ENCODE measurements around the gene SEC24C. TPM values are rescaled to one million over a fixed set of nuclear protein-coding genes. Genes with fewer than 3 reads are reported as not detected.

SEC24C gene
- total and polyA plus RNA-seq, 2 of the 13 experiments (the other 11 are each of a cell fraction or from before 2014, with no cell fraction given) = 63.1 to 66.4 TPM

DNA sequence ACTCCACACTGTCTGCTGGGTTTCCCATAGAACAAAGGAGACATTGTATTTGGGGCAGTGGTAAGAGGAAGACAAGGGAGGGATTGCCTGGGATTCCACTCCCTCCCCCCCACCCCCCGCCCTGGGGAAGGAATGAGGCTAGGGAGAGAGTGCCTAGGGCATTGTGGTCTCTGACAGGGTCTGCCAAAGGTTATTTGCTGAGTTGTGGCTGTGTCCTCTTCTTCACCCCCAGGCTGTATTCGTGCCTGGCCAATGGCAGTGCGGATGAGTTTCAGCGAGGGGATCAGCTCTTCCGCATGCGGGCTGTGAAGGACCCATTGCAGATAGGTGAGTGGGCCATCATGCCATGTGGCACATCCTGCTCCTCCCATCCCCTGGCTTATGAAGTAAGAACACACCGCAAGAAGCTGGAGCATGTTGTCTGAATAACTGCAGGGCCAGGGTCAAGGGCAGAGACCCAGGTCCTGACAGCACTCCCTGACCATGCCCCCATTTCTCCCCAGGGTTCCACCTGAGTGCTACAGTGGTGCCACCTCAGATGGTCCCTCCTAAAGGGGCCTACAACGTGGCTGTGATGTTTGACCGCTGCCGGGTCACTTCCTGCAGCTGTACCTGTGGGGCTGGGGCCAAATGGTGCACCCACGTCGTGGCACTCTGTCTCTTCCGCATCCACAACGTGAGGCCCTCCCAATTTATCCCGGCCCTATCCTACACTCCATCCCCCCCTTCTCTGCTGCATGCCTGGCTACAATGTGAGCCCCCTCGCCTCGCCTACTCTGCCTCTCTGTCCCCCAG, 44.9 kb downstream of the SEC24C start:
- H3K79me2 ChIP-seq (ENCODE audit: insufficient read depth, low read length) = peaks cover 26% of the 10 kb centered on the region
- ChIA-PET CTCF (ENCODE audit: low intra/inter-chr PET ratio, low total read pairs) (no interaction called here), POLR2A (no interaction called here)
- ATAC-seq (no peak), DNase-seq (ENCODE audit: low spot score) (no peak), FAIRE-seq (no peak)
- WGBS (ENCODE audit: low lambda C conversion rate) = 98% methylated on average over 9 of the region's 17 CpGs
- peaks cover 29 to 49% of the 10 kb centered on the region in 2 experiments for H3K36me3 ChIP-seq (replicated peaks in 1 of 2; ENCODE audit: control insufficient read depth in 1 of 2, insufficient read depth in 2 of 2, low read length in 2 of 2)
- no peak overlapping the region for H2AFZ ChIP-seq (ENCODE audit: low read length)
- no peak overlapping the region for H3K27ac ChIP-seq (ENCODE audit: extremely low read length, insufficient read depth, low read length)
- H3K4me3 ChIP-seq (replicated peaks in 1 of 3; ENCODE audit: insufficient read depth in 1 of 3, low read depth in 2 of 3, low read length in 3 of 3) = no peak overlapping the region
- in situ Hi-C loops (cut with HindIII; ENCODE audit: extremely low pct_ligation_motif_present, low pct_unique_long_range_greater_than_20kb) (no loop called here), intact Hi-C loops (cut with micrococcal nuclease; ENCODE audit: unreplicated experiment) (no loop called here)
- H3K4me2 ChIP-seq (ENCODE audit: low read depth, low read length) = no peak overlapping the region
- no peaks in the 10 kb centered on the region; a peak in 1 of 5 replicates for H3K27me3 ChIP-seq (ENCODE audit: control insufficient read depth in 1 of 2, insufficient read depth in 2 of 2, low read length in 2 of 2)
- no peaks in the 10 kb centered on the region for H3K9me3 ChIP-seq (ENCODE audit: low read length)
- H4K20me1 ChIP-seq (ENCODE audit: insufficient read depth, low read length) = 0 out of 2 replicates have a peak, but pooled peaks cover 2% of the 10 kb centered on the region
- H3K9ac ChIP-seq (ENCODE audit: insufficient read depth, low read depth, low read length) = no peak overlapping the region
- BruUV-seq (replicated peaks) = no TSS peak
- peaks cover 34% of the 10 kb centered on the region for H3K4me1 ChIP-seq (ENCODE audit: insufficient read depth, low read length)
- TF ChIP-seq ZSCAN9 (CRISPR knock-in tag; IDR thresholded peaks at IDR 0.05; ENCODE audit: borderline replicate concordance) = no peak
- no peak for TF ChIP-seq TAF15 (IDR thresholded peaks at IDR 0.05; ENCODE audit: low read depth, low read length, poor library complexity, severe bottlenecking)
- no peak for TF ChIP-seq FIP1L1 (IDR thresholded peaks at IDR 0.05; ENCODE audit: borderline replicate concordance, insufficient read depth, low read depth, low read length)
- no peak for TF ChIP-seq ZNF781 (CRISPR knock-in tag; IDR thresholded peaks at IDR 0.05; ENCODE audit: borderline replicate concordance, not compliant biosample characterization)
- TF ChIP-seq MTA1 (CRISPR knock-in tag; IDR thresholded peaks at IDR 0.05; ENCODE audit: borderline replicate concordance) = no peak
- TF ChIP-seq FLYWCH1 (CRISPR knock-in tag; IDR thresholded peaks at IDR 0.05) = no peak
- TF ChIP-seq, protein P1, sequence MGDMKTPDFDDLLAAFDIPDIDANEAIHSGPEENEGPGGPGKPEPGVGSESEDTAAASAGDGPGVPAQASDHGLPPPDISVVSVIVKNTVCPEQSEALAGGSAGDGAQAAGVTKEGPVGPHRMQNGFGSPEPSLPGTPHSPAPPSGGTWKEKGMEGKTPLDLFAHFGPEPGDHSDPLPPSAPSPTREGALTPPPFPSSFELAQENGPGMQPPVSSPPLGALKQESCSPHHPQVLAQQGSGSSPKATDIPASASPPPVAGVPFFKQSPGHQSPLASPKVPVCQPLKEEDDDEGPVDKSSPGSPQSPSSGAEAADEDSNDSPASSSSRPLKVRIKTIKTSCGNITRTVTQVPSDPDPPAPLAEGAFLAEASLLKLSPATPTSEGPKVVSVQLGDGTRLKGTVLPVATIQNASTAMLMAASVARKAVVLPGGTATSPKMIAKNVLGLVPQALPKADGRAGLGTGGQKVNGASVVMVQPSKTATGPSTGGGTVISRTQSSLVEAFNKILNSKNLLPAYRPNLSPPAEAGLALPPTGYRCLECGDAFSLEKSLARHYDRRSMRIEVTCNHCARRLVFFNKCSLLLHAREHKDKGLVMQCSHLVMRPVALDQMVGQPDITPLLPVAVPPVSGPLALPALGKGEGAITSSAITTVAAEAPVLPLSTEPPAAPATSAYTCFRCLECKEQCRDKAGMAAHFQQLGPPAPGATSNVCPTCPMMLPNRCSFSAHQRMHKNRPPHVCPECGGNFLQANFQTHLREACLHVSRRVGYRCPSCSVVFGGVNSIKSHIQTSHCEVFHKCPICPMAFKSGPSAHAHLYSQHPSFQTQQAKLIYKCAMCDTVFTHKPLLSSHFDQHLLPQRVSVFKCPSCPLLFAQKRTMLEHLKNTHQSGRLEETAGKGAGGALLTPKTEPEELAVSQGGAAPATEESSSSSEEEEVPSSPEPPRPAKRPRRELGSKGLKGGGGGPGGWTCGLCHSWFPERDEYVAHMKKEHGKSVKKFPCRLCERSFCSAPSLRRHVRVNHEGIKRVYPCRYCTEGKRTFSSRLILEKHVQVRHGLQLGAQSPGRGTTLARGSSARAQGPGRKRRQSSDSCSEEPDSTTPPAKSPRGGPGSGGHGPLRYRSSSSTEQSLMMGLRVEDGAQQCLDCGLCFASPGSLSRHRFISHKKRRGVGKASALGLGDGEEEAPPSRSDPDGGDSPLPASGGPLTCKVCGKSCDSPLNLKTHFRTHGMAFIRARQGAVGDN (CRISPR knock-in tag; IDR thresholded peaks at IDR 0.05) = 0 out of 2 replicates have a peak, but pooled peaks have one; percentile 22
- TF ChIP-seq, protein P2, sequence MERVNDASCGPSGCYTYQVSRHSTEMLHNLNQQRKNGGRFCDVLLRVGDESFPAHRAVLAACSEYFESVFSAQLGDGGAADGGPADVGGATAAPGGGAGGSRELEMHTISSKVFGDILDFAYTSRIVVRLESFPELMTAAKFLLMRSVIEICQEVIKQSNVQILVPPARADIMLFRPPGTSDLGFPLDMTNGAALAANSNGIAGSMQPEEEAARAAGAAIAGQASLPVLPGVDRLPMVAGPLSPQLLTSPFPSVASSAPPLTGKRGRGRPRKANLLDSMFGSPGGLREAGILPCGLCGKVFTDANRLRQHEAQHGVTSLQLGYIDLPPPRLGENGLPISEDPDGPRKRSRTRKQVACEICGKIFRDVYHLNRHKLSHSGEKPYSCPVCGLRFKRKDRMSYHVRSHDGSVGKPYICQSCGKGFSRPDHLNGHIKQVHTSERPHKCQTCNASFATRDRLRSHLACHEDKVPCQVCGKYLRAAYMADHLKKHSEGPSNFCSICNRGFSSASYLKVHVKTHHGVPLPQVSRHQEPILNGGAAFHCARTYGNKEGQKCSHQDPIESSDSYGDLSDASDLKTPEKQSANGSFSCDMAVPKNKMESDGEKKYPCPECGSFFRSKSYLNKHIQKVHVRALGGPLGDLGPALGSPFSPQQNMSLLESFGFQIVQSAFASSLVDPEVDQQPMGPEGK (CRISPR knock-in tag; IDR thresholded peaks at IDR 0.05) = peak; percentile 32; the same call in 1 of the 2 replicates
- TF ChIP-seq TIGD3 (CRISPR knock-in tag; IDR thresholded peaks at IDR 0.05; ENCODE audit: borderline replicate concordance) = no peak
- TF ChIP-seq SATB2 (CRISPR knock-in tag; IDR thresholded peaks at IDR 0.05) = no peak
- no peak for TF ChIP-seq NFIB (CRISPR knock-in tag; IDR thresholded peaks at IDR 0.05; ENCODE audit: borderline replicate concordance)
- no peak for TF ChIP-seq BRCA1 (CRISPR knock-in tag; IDR thresholded peaks at IDR 0.05)
- TF ChIP-seq ZFX (CRISPR knock-in tag; IDR thresholded peaks at IDR 0.05; ENCODE audit: low read depth) = no peak
- TF ChIP-seq JARID2 (CRISPR knock-in tag; IDR thresholded peaks at IDR 0.05; ENCODE audit: insufficient replicate concordance) = no peak

Data from HepG2 (cell line).